B cell (primary cell): ENCODE measurements around the gene MAML2.

Source experiments
- CTCF ChIP-seq: fragments of 200-600 bp; IDR thresholded peaks from one replicate; pipeline ENCODE4 v1.8.0; 2022; ENCODE audit warnings: antibody characterized with exemption, mild to moderate bottlenecking
- EZH2 ChIP-seq: IDR thresholded peaks from 2 replicates; pipeline ENCODE4 v1.6.1; 2012; ENCODE audit warnings: borderline replicate concordance, low read depth, mild to moderate bottlenecking, moderate library complexity, low read length; ENCODE audit not compliant: insufficient read depth, poor library complexity, severe bottlenecking

GRCh38 chr11:96109331-96110030 lies 233.5 kb downstream of the MAML2 start:
- no peak for TF ChIP-seq CTCF
- TF ChIP-seq EZH2, result no peak
